Smooth muscle cell (in vitro differentiated cells): ENCODE data around the gene MKRN3. TPM values are rescaled to one million over a fixed set of nuclear protein-coding genes. Genes with fewer than 3 reads are reported as not detected.

Experiments used
- microRNA counts: library from miRNA; unstranded; fragments of <30 nt; microRNA quantifications from one replicate; lab custom pipeline; 2016
- microRNA-seq: library from miRNA; unstranded; fragments of <30 nt; microRNA quantifications from one replicate; pipeline ENCODE4, GENCODE V29; 2016; ENCODE audit warnings: borderline number of aligned reads
- polyA plus RNA-seq: library from polyadenylated mRNA; unstranded; fragments of >200 nt; fragmentation: Nextera tagmentation; extraction: Ambion mirVana; gene quantifications from 2 replicates; pipeline ENCODE4 v1.2.1, GENCODE V29; 2016
- small RNA-seq: library from RNA; depleted of rRNA; stranded (forward); fragments of <200 nt; gene quantifications from one replicate; pipeline ENCODE3, GENCODE V24; 2014
- total RNA-seq: library from RNA; depleted of rRNA; stranded (reverse); fragments of >200 nt; gene quantifications from 2 replicates; pipeline ENCODE4 v1.2.3, GENCODE V29; 2014

MKRN3 gene
- total and polyA plus RNA-seq, 2 experiments from 2014 or later, result not detected

MicroRNAs encoded within 50 kb of the gene (microRNA counts, 767-probe panel; counts per million panel counts)
- microRNA hsa-miR-4508 (lab: Ali Mortazavi, UCI), result 183 counts per million

Small RNAs within 50 kb of the gene (microRNA-seq; reads per million reads assigned to microRNA genes)
- not detected for gene MIR4508

Small RNAs within 50 kb of the gene (small RNA-seq; reads per million reads assigned to genes)
- not detected for gene MIR4508

Other genes with a start within 250 kb of the MKRN3 start
- not detected in 2 replicates for gene GOLGA6L26, start 231.5 kb upstream of the MKRN3 start, total RNA-seq
- gene GOLGA6L26, start 231.5 kb upstream of the MKRN3 start, polyA plus RNA-seq, result not detected in 2 replicates
- 0.18 TPM in 1 of 2 replicates, not detected in the other for gene GOLGA8S, start 210.9 kb upstream of the MKRN3 start, total RNA-seq
- not detected in 2 replicates for gene GOLGA8S, start 210.9 kb upstream of the MKRN3 start, polyA plus RNA-seq
- not detected in 2 replicates for gene GOLGA6L2, start 118.4 kb upstream of the MKRN3 start, total RNA-seq
- not detected in 2 replicates for gene GOLGA6L2, start 118.4 kb upstream of the MKRN3 start, polyA plus RNA-seq
- gene MAGEL2, start 82.2 kb downstream of the MKRN3 start, total RNA-seq, result 6.0 and 8.4 TPM in 2 replicates
- 10.4 and 16.0 TPM in 2 replicates for gene MAGEL2, start 82.2 kb downstream of the MKRN3 start, polyA plus RNA-seq
- 114 and 118 TPM in 2 replicates for gene NDN, start 121.6 kb downstream of the MKRN3 start, total RNA-seq
- gene NDN, start 121.6 kb downstream of the MKRN3 start, polyA plus RNA-seq, result 139 and 158 TPM in 2 replicates